Gastroesophageal sphincter (tissue), 3 donors: Measurements from ENCODE around the gene ABR.

Experiments used
- CTCF ChIP-seq, 4 experiments: fragments of 200-600 bp in 2 of 4; fragments of 450-650 bp in 2 of 4; sonication (generic) in 1 of 4; IDR thresholded peaks; one replicate each; pipeline ENCODE4 v1.5.1; 2017 to 2019; ENCODE audit warnings: antibody characterized with exemption in 4 of 4, mild to moderate bottlenecking in 2 of 4, moderate library complexity in 2 of 4
- EP300 ChIP-seq: sonication (generic); formaldehyde crosslinking; IDR thresholded peaks from one replicate; pipeline ENCODE4 v1.6.1; 2017; ENCODE audit warnings: antibody characterized with exemption, mild to moderate bottlenecking
- POLR2A ChIP-seq, 2 donors: fragments of 450-650 bp; IDR thresholded peaks; one replicate each; pipeline ENCODE4 v1.6.1; 2017; ENCODE audit warnings: antibody characterized with exemption in 2 of 2, mild to moderate bottlenecking in 2 of 2, moderate library complexity in 1 of 2
- POLR2AphosphoS5 ChIP-seq: sonication (generic); formaldehyde crosslinking; IDR thresholded peaks from one replicate; pipeline ENCODE4 v1.6.1; 2017; ENCODE audit warnings: antibody characterized with exemption

GRCh38 chr17:1030684-1031532 lies 148.9 kb downstream of the ABR start:
- TF ChIP-seq EP300: no peak
- no peak for TF ChIP-seq POLR2A (IDR thresholded peaks at IDR 0.05)
- TF ChIP-seq CTCF (IDR thresholded peaks at IDR 0.05): no peak
- no peak for TF ChIP-seq POLR2AphosphoS5
